HK-2 (cell line): Measurements from ENCODE around the gene FBXW11.

Experiments used
- DNase-seq: peaks from one replicate; pipeline ENCODE4 v3.0.0-alpha.2; 2018; ENCODE audit not compliant: unreplicated experiment

Gene FBXW11

GRCh38 chr5:171842777-171843328, 163.6 kb downstream of the FBXW11 start:
- DNase-seq = no peak

- DNase-seq = no peak
Measured at GRCh38 chr5:171841984-171842776, 164.3 kb downstream of the FBXW11 start.

- no peak for DNase-seq
Measured at GRCh38 chr5:171840711-171841522, 165.5 kb downstream of the FBXW11 start.

GRCh38 chr5:171840066-171840465, 166.4 kb downstream of the FBXW11 start:
- DNase-seq = no peak

- DNase-seq = no peak
Measured at GRCh38 chr5:171839112-171839511, 167.3 kb downstream of the FBXW11 start.

GRCh38 chr5:171838066-171838465, 168.4 kb downstream of the FBXW11 start:
- DNase-seq = no peak

- DNase-seq = no peak
Measured at GRCh38 chr5:171837522-171837921, 168.9 kb downstream of the FBXW11 start.

GRCh38 chr5:171835066-171835465, 171.4 kb downstream of the FBXW11 start:
- DNase-seq = no peak

- no peak for DNase-seq
Measured at GRCh38 chr5:171834461-171834860, 172.0 kb downstream of the FBXW11 start.

- DNase-seq = no peak
Measured at GRCh38 chr5:171832775-171833174, 173.7 kb downstream of the FBXW11 start.

- no peak for DNase-seq
Measured at GRCh38 chr5:171830686-171831085, 175.8 kb downstream of the FBXW11 start.

GRCh38 chr5:171827162-171827561, 179.3 kb downstream of the FBXW11 start:
- no peak for DNase-seq

GRCh38 chr5:171826132-171826531, 180.3 kb downstream of the FBXW11 start:
- no peak for DNase-seq

- DNase-seq = no peak
Measured at GRCh38 chr5:171825051-171825450, 181.4 kb downstream of the FBXW11 start.

- DNase-seq = no peak
Measured at GRCh38 chr5:171823269-171823668, 183.2 kb downstream of the FBXW11 start.

GRCh38 chr5:171821286-171821685, 185.2 kb downstream of the FBXW11 start:
- DNase-seq = no peak

- DNase-seq = no peak
Measured at GRCh38 chr5:171820561-171820960, 185.9 kb downstream of the FBXW11 start.

GRCh38 chr5:171816666-171817065, 189.8 kb downstream of the FBXW11 start:
- DNase-seq = no peak

GRCh38 chr5:171813813-171814490, 192.5 kb downstream of the FBXW11 start:
- no peak for DNase-seq

- no peak for DNase-seq
Measured at GRCh38 chr5:171813270-171813669, 193.2 kb downstream of the FBXW11 start.
